ENCODE measurements around the gene ISM1.

The ISM1 gene

DNA sequence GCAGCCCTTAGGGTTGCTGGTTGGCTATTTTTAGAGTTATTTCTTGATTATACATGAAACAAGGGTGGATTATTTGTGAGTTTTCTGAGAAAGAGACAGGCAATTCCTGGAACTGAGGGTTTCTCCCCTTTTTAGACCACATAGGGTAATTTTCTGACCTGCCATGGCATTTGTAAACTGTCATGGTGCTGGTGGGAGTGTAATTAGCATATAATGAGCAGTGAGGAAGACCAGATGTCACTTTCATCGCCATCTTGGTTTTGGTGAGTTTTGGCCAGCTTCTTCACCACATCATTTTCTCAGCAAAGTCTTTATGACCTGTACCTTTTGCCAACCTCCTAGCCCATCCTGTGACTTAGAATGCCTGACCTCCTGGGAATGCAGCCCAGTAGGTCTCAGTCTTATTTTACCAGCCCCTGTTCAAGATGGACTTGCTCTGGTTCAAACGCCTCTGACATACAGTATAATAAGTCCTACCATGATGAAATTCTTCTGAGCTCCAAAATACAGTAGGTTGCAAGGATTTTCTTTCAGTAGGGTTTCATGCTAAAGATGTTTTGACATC, 117.1 kb downstream of the ISM1 start:
- H3K4me3 ChIP-seq (ENCODE audit: low read length): no peak overlapping the region
- no peak for TF ChIP-seq ZNF274 (IDR thresholded peaks at IDR 0.05; ENCODE audit: low read depth, low read length)

GRCh38 chr20:13338999-13339411, 117.9 kb downstream of the ISM1 start:
- no peak for TF ChIP-seq ZNF274 (IDR thresholded peaks at IDR 0.05; ENCODE audit: low read depth, low read length)

GRCh38 chr20:13340088-13340487, 119.0 kb downstream of the ISM1 start:
- TF ChIP-seq ZNF274 (IDR thresholded peaks at IDR 0.05; ENCODE audit: low read depth, low read length): no peak

More at GRCh38 chr20:13338999-13339411, 117.9 kb downstream of the ISM1 start:
- no peak overlapping the region for H3K4me3 ChIP-seq (ENCODE audit: low read length)

DNA sequence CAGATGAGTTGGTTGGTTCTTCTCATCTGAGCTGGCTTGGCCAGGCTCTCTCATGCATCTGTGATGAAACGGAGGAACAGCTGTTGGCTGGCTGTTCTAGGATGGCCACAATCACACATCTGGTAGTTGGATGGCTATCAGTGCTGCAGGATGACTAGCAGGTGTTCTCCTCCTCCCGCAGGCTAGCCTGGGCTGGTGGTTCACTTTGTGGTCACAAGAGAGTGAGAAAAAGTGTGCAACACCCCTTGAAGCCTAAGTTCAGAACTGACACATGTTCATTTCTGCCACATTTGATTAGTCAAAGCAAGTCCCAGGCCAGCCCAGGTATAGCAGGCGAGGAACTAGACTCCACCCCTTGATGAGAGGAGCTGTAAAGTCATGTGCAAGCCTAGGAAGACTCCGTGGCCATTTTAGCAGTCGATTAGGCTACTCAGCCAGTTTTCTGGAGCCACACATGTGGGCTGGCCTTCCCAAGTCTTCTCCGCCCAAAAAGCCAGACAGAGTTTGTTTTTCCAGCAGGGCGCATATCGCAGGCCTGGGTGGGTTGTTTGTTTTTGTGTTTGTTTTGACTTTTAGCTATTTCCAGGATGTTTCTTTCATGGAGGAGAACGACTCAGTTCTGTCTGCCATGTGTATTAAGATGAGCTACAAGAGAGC, 120.8 kb downstream of the ISM1 start:
- no peak for TF ChIP-seq ZNF274 (IDR thresholded peaks at IDR 0.05; ENCODE audit: low read depth, low read length)
- H3K4me3 ChIP-seq (ENCODE audit: low read length): no peak overlapping the region

More at GRCh38 chr20:13340088-13340487, 119.0 kb downstream of the ISM1 start:
- H3K4me3 ChIP-seq (ENCODE audit: low read length): no peak overlapping the region

- H3K4me3 ChIP-seq (ENCODE audit: low read length): no peak overlapping the region
- no peak for TF ChIP-seq ZNF274 (IDR thresholded peaks at IDR 0.05; ENCODE audit: low read depth, low read length)
Observed at GRCh38 chr20:13342469-13343242, 121.6 kb downstream of the ISM1 start.

DNA sequence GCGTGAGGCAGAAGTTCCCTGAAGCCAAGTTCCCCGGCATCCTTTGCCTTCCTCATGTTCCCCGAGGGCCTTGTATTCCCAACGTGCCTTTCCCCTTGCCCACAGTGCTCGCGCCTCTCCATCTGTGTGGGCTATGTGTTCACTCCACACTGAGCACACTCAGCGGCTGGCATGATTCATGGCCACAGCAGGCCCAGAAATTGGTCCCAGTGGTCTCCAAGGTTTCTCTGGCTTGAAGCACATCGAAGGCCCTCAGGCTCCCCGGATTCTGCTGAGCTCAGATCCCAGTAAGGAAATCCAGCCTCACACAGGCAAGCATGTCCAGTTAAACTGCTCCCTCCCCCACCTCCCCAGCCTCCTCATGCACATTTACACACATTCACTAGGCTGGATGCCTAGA, 123.6 kb downstream of the ISM1 start:
- H3K4me3 ChIP-seq (ENCODE audit: low read length): no peak overlapping the region
- no peak for TF ChIP-seq ZNF274 (IDR thresholded peaks at IDR 0.05; ENCODE audit: low read depth, low read length)

DNA sequence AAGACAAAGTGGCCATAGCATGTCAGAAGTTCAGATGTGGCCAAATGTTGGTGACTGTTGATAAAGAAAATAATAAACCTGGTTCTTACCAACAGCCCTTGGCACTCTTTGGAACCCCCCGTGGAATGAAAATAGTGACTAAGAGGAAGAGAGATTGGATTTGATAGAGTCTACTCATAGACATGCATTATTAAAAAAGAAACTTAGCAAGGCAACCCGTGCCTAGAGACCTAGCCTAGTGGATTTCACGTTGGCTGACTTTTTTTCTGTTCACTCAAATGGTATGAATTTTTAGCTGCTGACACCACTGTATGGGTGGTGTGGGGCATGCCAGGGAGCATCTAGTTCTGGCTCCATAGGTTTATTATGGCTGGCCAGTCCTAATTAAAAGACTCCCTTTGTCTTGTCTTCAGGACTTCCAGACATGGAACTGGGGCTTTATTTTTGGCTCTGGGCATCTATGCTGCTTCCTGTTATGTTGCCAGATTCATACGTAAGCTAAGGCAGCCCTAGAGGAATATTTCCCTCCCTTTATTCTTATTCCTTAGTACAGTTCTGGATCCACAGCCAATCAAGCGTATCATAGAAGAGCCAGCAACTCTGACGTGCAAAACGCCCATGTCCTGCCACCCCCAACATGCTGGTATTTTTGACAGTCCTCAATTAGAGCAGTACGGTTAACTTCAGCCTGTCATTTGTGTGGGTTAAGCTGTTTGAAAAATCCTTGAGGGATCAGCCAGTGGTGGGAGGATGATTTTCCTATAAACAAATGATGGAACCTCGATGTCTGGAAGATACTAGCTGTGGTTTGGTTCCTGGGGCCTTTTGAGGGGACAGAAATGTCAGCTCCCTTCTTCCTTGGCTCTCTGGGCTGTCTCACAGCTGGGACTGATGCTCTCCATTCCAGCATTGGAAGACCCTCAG, 127.5 kb downstream of the ISM1 start:
- H3K4me3 ChIP-seq (ENCODE audit: low read length): no peak overlapping the region
- TF ChIP-seq ZNF274 (IDR thresholded peaks at IDR 0.05; ENCODE audit: low read depth, low read length): no peak

- no peak for TF ChIP-seq ZNF274 (IDR thresholded peaks at IDR 0.05; ENCODE audit: low read depth, low read length)
- no peak overlapping the region for H3K4me3 ChIP-seq (ENCODE audit: low read length)
Observed at GRCh38 chr20:13349235-13349604, 128.1 kb downstream of the ISM1 start.

Measured in GM08714 (cell line).